HG03521 (cell line): ENCODE data around the gene TRMT2A.

Source experiments
- ATAC-seq: cut with Tn5 transposase; IDR thresholded peaks from one replicate; pipeline ENCODE4 v1.9.1; 2021; ENCODE audit warnings: mild to moderate bottlenecking, moderate library complexity; ENCODE audit not compliant: unreplicated experiment

TRMT2A gene

DNA sequence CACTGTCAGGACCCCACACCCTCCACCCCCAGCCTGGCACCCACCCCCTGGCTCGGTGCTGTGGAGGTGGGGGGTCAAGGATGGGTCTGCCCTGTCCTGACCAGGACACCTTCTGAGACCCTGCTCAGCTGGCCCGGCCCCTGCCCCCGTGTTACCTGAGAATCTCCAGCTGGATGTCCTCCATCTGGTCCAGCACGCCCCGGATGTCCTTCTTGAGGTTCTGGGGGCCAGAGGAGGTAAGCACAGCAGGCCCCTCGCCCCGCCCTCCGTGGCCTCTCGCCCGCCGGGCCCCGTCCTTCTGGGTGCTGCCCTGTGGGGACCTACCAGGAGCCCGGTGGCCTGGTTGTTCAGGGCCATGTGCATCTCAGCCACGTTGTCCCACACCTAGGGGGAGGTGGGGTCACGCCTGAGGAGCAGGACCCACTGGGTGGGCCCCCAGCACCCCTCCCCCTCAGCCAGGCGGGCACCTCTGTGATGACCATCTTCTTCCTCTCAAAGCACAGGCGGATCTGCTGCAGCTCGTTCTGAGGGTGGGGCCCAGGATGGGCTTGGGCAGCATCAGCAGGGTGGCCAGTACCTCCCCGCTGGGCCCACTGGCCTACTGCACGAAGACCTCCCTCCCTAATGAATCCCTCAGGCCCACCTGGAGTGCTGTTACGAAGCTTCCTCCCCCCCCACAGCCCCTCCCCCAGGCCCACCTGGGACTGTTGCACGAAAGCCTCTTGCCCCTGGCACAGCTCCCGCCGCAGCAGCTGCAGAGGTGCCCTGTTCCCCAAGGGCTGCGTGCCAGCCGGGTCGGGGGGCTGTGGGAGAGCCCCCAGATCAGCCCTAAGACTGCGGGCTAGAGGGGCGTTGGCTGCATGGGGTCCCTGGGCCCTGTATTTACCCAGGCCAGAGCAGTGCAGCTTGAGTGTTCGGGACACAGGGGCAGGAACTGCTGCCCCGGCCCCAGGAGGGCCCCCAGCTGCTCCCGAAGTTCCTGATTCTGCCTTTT lies 32.5 kb upstream of the TRMT2A start:
- no peak for ATAC-seq

DNA sequence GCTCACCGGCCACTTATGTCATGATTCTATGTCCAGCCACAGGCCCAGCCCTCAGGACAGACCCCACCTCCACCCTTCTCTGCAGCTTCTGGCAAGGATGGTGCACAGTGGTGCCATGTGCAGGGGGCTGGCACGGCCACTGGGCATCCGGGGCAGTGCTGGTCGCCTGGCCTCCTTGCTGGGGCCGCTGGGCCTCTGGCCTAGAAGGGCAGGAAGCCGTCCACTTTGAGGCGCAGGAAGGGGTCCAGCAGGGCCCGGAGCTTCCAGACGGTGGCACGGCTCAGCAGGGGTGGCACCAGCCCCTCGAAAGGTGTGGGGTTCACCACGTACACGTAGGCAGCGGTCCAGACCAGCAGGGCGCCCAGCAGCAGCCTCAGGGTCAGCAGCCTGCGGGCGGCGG lies 31.4 kb upstream of the TRMT2A start:
- ATAC-seq = no peak

DNA sequence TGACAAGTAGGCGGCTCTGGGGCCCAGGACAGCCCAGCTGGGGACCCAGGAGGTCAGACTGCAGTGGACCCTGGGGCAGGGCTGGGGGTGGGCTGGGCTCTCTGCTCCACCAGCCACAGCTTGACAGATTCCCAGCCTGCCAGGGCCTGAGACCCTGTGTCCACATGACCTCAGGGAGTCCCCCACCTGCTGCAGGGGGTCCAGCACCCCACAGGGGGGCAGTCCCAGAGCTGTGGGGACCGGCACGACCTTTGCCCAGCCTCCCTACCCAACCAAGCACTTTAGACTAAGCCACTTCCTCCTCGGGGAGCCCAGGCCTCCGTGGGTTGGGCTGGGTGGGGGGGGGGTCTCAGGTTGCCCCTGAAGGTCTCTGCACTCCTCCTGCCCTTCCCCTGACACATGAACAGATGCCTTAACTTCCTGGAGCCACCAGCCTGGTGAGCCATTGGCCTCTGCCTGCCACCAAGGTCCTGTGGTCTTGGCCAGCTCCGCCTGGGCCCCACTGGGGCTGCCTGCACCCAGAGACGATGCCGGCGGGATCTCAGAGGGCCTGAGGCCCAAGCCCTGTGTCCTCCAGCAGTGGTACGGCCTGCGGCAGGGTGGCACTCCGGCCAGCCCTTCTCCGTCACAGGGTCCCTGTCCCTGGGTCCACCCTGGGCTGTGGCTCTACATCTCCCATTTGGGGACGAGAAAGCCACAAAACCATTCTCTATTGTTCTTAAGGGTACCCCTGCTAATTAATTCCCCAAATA lies 30.4 kb upstream of the TRMT2A start:
- no peak for ATAC-seq

DNA sequence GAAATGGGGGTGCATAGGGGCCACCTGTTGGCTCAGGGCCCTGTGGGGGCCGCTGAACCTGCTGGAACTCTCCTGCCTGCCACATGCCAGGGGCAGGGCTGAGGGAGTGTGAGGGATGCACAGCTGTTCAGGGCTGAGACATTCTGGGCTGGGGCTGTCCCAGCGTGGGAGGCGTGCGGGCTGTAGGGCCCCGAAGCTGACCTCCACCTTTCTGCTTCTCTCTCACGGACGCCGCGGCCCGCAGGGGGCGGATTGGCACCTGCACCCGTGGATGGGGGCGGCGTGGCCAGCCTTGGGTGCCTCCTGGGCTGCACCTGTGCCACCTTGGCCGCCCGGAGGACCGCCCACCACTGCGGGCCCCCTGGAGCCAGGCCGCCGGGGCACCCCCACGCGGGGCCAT lies 29.8 kb upstream of the TRMT2A start:
- no peak for ATAC-seq

DNA sequence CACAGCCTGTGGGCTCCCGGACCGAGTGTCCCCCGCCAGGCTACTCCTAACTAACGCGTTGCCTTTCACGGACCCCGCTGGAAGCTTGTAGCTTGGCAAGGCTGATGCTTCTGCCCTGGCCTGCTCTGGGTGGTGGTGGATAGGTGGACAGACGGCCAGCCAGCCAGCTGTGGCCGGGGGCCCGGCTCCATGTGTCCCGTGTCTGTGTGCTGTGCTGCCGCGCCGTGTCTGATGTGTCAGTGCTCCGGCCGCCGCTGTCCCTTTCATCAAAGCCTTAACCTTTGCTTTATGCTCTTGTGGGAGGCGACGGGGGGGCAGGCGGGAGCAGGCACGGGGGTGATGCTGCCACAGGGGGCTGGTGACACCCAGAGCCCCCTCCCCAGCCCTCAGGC lies 28.8 kb upstream of the TRMT2A start:
- no peak for ATAC-seq

DNA sequence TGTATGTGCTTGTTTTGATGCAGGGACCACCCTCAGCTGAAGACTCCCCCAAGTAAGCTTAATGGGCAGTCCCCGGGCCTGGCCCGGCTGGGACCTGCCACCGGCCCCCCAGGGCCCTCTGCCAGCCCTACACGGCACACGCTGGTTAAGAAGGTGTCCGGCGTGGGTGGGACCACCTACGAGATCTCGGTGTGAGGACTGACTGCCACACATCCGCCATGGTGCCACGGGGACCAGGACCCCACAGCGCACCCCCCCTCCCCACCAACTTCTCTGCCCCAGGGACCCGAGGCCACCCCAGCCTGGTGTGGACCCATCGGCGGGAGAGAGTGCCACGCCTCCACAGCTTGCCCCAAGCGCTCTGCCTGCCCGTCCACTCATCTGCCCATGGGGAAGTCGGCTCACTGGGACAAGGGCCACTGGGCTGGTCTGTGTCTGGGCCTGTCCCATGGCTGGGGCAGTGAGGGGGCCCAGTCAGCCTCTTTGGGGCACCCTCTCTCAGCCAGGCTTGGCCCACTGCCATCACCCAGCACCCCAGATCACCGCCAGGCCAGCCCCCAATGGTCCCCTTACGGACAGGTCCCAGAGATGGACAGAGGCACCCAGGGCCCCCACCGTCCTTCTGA lies 28.3 kb upstream of the TRMT2A start:
- ATAC-seq = no peak

- ATAC-seq = no peak
Measured at GRCh38 chr22:20143883-20144665, 27.0 kb upstream of the TRMT2A start.

- no peak for ATAC-seq
Measured at GRCh38 chr22:20142711-20143621, 25.9 kb upstream of the TRMT2A start.

DNA sequence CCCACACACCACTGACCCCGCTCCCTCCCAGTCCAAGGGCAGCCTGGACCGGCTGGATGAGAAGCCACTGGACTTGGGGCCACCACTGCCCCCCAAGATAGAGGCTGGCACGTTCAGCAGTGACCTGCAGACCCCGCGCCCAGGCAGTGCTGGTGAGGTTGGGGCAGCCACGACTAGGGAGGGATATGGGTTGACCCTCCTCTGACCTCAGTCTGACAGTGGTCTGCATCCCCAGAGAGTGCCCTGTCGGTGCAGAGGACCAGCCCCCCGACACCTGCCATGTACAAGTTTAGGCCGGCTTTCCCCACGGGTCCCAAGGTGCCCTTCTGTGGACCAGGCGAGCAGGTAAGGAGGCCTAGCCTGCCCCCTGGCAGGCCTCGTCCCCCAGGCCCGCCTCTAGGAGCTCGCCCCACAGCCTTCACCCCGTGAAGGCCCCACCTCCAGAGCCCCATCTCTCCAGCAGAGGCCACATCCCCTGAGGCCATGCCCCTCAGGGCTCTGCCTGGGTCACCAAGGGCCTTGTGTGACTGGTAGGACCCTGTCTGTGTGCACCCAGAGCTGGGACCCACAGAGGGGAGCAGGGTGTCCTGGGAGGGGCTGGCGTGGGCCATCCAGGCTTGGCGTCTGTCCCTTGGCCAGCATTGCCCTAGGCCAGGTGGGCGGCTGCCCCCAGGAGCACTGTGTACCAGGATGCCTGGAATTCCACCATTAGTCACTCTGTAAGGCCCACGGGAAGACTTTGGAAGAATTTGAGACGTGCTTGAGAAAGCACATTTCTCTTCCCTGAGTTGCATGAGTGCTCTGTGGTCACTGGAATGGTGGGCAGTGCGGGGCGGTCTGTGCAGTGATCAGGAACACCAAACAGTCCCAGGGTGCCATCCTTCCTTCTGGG lies 24.4 kb upstream of the TRMT2A start:
- no peak for ATAC-seq

- ATAC-seq = no peak
Measured at GRCh38 chr22:20140521-20140964, 23.5 kb upstream of the TRMT2A start.

DNA sequence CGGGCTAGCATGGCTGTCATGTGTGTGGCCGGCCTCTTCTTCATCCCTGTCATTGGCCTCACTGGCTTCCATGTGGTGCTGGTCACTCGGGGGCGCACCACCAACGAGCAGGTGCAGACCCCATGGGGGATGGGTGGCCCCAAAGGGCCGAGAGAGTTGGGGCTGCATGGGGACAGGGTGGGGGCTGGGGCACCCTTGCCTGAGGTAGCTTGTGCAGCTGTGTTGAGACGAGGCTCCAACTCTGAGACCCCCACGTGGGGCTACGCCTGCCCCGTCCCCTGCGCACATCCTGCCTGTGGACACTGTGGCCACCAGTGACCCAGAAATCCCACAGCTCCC lies 23.1 kb upstream of the TRMT2A start:
- no peak for ATAC-seq

DNA sequence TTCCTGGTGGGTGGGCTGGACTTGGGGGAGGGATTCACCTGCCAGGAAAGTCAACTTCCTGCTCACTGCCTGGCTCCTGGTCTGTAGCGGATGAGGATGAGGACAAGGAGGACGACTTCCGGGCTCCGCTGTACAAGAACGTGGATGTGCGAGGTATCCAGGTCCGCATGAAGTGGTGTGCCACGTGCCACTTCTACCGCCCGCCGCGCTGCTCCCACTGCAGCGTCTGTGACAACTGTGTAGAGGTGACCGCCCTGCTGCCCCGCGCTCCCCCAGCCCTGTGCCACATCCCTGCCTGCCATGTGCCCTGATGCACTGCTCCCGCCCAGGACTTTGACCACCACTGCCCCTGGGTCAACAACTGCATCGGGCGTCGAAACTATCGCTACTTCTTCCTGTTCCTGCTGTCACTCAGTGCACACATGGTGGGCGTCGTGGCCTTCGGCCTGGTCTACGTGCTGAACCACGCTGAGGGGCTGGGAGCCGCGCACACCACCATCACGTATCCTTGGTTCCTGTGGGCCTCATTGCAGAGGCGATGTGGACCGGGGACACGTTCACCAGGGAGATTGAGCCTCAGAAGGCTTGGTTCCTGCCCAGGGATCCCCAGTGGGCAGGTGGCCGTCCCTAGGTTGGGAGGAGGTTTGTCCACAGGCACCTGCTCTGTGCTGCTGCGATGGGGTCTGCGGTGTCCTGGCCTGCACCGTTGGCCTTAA lies 22.5 kb upstream of the TRMT2A start:
- ATAC-seq = no peak

DNA sequence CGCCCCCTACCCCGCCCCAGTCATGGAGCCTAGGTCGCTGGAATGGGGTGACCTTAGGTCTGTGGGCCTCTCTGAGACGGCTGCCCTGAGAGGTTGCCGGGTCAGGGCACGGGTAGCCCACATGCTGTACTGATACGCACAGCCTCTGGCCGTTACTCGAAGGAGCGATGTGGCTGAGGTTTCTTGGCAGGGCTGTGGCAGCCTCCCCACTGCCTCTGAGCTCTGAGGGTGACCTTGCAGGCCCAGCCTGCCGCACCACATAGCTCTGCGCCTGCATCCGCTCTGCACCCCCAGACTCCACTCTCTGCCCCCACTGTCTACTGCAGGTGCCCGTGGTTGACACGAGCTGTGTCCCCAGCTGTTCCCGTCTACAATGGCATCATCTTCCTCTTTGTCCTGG lies 21.8 kb upstream of the TRMT2A start:
- ATAC-seq = no peak

DNA sequence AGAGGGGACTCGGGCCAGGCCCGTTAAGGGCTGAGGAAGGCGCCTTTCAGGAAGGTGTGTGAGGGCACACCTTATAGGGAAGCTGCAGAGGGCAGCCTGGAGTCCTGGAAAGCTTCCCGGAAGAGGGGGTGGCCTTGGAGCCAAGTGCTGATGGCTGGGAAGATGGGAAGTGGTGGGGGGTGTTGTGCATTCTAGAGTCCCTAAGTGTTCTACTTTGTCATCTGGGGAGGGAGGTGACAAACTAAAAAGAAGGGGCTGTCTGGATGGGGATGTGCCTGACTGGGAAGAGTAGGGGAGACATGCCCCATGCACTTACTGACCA lies 21.4 kb upstream of the TRMT2A start:
- ATAC-seq = no peak

GRCh38 chr22:20137671-20138416 lies 20.8 kb upstream of the TRMT2A start:
- ATAC-seq = no peak

GRCh38 chr22:20137113-20137512 lies 20.1 kb upstream of the TRMT2A start:
- ATAC-seq = no peak

DNA sequence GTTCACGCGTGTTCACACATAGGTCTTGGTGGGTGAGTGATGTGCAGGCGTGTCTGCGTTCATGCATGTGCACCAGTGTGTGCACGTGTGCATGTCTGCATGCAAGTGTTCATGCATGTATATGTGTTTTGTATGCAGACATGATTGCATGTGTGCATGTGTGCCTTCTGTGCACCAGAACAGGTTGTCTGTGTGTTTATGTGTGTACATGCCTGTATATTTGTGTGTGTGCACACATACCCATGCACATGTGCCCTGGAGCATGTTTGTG lies 19.5 kb upstream of the TRMT2A start:
- ATAC-seq = no peak
